Stimulated activated CD8-positive, alpha-beta memory T cell treated with anti-CD3 and anti-CD28 coated beads, Interleukin-12 subunit alpha, Interleukin-12 subunit beta, amount 100 ng/mL, for 24 hours (primary cell): ENCODE results near the gene SAMD9.
A peak's percentile ranks its signal among the peaks of the same experiment; 100 is the strongest.
"Not testable (repeated sequence)": the region's sequence is repeated elsewhere in the genome, so short reads cannot be mapped to it uniquely, and the experiment has no call there.

Source experiments
- DNase-seq: peaks from one replicate; pipeline ENCODE4 v3.0.0-alpha.2; 2020; ENCODE audit errors: extremely low read depth

SAMD9 gene

DNA sequence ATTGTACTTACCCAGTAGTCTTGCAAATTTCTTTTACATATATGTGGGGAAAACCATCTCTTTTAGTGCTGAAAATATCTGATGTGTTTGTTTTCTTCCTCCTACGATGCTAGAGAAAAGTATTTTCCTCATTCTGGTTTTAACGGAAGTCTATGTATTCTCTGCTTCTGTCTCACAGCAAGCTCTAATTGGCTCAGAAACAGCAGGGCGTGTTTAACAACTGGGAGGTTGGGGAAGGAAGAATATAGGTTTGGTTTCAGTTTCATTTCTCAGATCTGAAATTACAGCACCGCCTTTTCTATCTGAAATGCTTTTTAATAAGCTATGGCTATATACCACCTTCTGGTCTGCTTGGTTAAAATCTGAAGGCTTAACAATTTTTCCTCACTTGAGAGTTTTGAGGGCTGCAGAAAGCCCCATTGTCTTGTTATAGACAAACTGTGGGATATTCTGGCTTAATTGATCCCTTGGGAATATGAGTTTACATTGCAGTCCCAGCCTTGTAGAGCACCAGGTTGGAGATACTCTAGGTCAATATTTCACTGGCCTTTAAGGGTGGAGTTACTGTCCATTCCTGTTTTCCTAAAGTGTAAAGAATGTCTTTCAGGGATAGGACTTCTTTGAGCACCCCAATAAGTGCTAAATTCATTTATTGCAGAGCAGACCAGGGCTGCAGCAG, at the start of gene SAMD9:
Gene SAMD9, minus strand, starts transcription at position 128 of the 679 bp plus-strand sequence. CDS start 11,882 bp downstream, outside the sequence.
- DNase-seq: peak; percentile 17

DNA sequence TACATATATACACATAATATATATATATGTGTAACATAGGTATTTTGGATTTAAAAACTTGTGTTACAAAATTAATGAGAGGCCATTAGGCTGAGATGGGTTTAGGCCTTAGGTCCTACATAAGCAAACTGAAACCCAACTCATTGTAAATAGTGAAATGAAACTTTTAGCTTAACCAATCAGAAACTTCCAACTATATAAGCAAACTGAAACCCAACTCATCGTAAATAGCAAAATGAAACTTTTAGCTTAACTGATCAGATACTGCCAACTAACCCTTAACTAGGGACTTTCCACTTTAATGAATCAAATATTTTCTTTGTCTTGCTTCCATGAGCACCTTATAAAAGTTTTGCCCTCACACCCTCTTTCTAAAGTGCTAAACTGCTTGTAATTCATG, 47.7 kb upstream of the SAMD9 start:
- DNase-seq: no peak

DNA sequence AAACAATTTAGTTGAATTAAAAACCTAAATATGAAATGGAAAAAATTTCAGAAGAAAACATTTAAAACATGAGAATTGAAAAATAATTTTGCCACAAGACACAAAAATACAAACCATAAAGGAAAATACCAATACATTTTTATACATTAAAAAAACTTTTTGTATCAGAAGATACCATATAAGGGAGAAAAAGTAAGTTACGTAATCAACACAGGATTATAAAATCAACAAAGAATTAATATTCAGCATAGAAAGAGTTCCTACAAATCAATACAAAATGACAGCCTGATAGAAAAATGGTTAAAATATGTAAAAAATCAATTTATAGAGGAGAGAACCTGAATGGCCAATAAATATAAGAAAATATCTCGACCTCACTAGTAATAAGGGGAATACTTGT, 47.0 kb upstream of the SAMD9 start:
- DNase-seq: no peak

DNA sequence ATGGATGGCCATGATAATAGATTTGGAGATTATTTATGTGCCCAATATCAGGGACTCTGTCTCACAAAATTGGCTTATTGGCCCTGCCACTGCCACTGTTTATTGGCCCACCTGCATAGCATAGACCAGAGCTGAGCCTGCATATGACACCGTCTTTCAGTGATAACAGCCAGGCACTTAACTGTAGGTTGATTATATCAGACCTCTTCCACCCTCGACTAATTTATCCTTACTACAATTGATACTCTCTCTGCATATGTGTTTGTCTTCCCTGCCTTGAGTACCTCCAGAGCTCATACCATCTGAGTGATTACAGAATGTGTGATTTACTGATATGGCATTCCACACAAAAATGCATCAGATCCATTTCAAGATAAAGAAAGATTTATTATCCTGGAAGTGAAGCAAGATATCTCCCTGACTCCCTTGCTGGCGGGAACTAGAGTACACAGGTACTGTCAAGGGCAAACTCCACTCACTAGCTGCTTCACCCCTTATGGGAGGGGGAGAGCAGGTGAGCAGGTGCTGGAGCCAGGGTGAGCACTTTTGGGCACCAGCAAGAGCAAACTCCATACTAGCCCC, 43.5 kb upstream of the SAMD9 start:
- DNase-seq: no peak

DNA sequence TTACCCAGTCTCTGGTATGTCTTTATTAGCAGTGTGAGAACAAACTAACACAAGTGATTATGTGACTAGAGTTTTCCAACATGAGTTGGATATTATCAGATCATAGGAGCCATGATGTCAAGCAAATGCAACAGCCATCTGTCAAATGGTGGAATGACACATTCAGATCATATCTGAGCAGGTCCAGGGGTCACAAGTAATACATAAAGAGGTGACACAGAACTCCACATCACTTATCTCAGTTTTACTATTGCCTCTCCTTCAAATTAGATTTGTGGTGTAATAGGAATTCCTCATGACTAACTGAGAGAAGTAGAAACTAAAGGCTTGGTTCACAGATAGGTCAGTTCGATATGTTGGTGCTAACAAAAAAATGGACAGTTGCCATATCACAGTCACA, 42.6 kb upstream of the SAMD9 start:
- no peak for DNase-seq

DNA sequence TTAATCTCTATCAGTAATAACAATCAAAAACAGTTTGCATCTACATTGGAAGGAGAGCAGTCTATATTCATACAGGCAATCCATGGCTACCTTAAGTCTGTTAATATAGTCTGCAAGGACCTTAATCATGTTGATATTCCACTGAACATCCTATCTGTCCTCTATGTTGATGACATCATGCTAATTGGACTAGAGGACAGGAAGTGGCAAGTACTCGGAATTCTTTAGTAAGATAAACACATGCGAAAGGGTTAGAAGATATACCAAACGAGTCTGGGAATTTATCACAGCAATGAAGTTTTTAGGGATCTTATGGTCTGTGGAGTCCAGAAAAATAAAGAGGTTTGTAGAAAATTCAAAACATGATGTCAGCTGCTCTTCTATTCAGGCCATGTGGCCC, 41.7 kb upstream of the SAMD9 start:
- DNase-seq: no peak

GRCh38 chr7:93156884-93157283, 39.1 kb upstream of the SAMD9 start:
- no peak for DNase-seq

- DNase-seq: no peak
These were observed 32.5 kb upstream of the SAMD9 start for GRCh38 chr7:93150200-93150835.

GRCh38 chr7:93148727-93149126, 30.9 kb upstream of the SAMD9 start:
- no peak for DNase-seq

DNA sequence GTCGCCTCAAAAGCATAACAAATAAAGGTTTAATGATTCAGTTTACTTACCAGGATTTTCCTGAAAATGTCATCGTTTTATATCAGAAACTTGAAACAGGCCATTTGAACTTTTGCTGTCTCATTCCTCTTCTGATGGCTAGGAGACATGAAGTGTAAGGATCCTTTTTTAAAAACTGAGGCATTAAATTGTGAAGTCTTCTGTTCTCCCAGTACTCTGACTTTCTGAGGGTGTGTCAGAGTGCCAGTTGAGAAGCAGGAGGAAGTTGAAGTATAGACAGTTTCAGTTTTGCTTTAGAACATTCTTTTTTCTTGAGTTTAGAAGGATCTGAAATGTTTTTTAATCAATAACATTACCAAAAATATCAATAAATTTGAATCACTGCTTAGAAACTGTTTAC, 30.4 kb upstream of the SAMD9 start, which contains the start of gene SAMD9L:
Gene SAMD9L, minus strand, starts transcription at position 242 of the 400 bp plus-strand sequence. CDS start 12,414 bp downstream, outside the sequence.
- DNase-seq: no peak

DNA sequence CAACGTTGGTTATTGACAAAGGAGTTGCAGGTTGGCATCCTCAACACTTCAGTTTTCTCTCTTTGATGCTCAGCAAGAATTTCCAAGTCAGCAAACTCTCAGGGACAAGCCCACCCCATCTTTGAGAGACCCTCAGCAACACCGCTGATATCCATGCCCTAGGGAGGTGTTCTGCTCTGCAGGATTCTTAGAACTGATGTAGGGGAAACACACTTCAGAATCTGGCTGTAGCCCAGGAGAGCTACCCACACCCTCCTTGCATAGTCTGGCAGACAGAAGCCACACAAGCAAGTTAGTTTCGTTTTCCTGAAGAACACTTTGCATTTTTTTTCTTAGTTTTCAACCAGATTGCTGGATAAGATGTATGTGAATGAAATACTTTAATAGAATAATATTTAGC, 29.6 kb upstream of the SAMD9 start:
- DNase-seq: peak; percentile 3

- no peak for DNase-seq
These were observed 28.8 kb upstream of the SAMD9 start for GRCh38 chr7:93146472-93147141.

- no peak for DNase-seq
These were observed 28.3 kb upstream of the SAMD9 start for GRCh38 chr7:93146036-93146435.

- no peak for DNase-seq
These were observed 27.6 kb upstream of the SAMD9 start for GRCh38 chr7:93145354-93145753.

DNA sequence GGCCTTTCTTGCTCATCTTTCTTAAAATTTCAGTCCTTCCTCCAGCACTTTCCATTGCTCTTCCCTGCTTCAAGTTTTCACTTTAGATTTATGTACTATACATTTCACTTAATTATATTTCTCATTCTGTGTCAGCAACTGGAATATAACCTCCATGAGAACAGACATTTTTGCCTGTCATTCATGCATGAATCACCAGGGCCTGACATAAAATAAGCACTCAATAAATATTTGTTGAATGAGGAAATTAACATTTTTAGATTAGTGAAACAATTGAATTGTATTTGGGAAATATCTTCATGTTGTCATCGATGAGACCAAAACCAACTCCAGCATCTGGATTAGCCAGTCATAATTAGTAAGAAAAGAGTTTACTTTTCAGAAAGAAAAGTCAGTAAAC, 24.3 kb upstream of the SAMD9 start:
- DNase-seq: no peak

DNA sequence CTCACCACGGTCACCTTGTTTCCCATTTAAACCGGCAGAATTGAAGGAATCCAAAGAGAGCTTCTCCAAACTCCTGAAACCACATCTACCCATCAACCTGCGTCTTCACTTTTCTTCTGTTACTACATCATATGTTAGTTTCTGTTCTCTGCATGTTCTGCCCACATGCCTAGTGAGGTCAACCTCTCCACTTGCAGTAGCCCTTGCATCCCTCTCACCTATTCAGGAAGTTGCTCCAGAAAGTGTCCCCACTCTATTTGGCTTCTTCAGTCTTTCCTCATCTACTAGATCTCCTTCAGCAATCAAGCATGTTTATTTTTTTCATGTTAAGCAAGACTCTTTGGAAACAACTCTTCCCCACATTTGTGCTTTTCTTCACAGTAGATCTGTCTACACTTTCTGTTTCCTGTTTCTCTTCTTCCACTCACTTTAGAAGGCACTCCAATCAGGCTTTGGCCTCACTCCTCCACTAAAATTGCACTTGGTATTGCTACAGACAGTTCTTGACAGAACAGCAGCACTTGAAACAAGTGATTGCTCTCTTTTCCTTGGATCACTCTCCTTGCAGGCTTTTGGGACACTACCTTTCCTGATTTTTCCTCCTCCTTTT, 22.9 kb upstream of the SAMD9 start:
- no peak for DNase-seq

DNA sequence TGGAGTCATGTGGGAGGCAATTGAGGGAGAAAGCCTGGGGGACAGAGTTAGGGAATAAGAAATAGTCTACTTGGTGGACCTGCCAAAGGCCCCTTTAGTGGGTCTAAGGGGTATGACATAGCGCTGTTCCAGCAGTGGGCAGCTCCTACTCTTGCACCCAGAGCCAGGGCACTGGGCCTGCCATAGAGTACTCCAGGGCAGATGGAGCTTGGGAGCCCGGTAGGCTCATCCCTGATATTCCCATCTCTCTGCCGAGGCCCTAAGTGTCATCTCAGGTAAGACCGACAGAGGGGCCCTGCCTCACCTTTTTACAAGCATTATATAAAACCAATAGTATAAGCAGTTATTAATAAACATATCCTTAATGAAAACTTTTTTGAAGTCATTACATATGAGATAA, 20.8 kb upstream of the SAMD9 start:
- DNase-seq: no peak

- no peak for DNase-seq
These were observed 15.2 kb upstream of the SAMD9 start for GRCh38 chr7:93133005-93133404.

DNA sequence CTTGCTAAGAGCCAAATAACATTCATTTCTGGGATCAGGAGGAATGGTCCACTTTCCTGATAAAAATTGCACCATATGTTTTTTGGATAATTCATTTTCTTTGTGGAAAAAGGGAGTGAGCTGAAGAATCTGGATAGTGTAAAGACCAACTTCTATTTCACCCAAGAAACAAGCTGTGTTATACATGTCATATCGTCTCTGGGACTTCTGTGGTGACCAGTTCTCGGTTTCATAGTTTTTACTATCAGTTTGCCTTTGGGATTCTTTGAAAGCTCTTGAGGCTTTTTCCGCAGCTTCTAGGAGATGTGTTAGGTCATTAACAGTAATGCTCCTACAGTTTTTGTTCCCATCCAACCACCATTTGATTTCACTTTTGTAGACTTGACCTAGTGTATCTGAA, 14.4 kb upstream of the SAMD9 start:
- no peak for DNase-seq

DNA sequence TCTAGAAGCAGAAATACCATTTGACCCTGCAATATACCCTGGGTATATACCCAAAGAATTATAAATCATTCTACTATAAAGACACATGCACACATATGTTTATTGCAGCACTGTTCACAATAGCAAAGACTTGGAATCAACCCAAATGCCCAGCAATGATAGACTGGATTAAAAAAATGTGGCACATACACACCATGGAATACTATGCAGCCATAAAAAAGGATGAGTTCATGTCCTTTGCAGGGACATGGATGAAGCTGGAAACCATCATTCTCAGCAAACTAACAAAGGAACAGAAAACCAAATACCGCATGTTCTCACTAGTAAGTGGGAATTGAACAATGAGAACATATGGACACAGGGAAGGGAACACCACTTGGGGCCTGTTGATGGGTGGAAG, 9.2 kb upstream of the SAMD9 start:
- DNase-seq: not testable (repeated sequence)

DNA sequence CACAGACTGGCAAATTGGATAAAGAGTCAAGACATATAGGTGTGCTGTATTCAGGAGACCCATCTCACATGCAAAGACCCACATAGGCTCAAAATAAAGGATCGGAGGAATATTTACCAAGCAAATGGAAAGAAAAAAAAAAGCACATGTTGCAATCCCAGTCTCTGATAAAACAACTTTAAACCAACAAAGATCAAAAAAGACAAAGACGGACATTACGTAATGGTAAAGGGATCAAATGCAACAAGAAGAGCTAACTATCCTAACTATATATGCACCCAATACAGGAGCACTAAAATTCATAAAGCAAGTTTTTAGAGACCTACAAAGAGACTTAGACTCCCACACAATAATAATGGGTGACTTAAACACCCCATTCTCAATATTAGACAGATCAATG, 5.8 kb upstream of the SAMD9 start:
- not testable (repeated sequence) for DNase-seq
